Measurements from ENCODE around the gene GSN. TPM values are rescaled to one million over a fixed set of nuclear protein-coding genes. Genes with fewer than 3 reads are reported as not detected.
"Not testable (repeated sequence)": the region's sequence is repeated elsewhere in the genome, so short reads cannot be mapped to it uniquely, and the experiment has no call there.

Gene GSN
- total RNA-seq, 1 donor from 2014 or later = 342 TPM

GRCh38 chr9:121285835-121286687 lies 18.1 kb downstream of the GSN start:
- H3K4me3 ChIP-seq (ENCODE audit: low read length in 3 of 3) = peak overlapping the region; percentile 65 to 75 (median 70)
- H3K9ac ChIP-seq (ENCODE audit: low read depth in 1 of 3, low read length in 3 of 3) = peak overlapping the region; percentile 84 to 90 (median 88)
- H3K27me3 ChIP-seq (ENCODE audit: control insufficient read depth in 3 of 3, insufficient read depth in 3 of 3, low read length in 3 of 3) = no peaks in the 10 kb centered on the region
- no peaks in the 10 kb centered on the region for H3K9me3 ChIP-seq (ENCODE audit: control insufficient read depth in 3 of 3, low read length in 3 of 3)
- peak overlapping the region; percentile 98 for H3K27ac ChIP-seq (ENCODE audit: low read depth, low read length)
- H3K36me3 ChIP-seq (ENCODE audit: control insufficient read depth in 3 of 3, insufficient read depth in 3 of 3, low read length in 3 of 3) = peaks cover 0 to 6% (median 2%) of the 10 kb centered on the region in 3 donors
- H3K4me1 ChIP-seq (ENCODE audit: control insufficient read depth in 3 of 3, insufficient read depth in 3 of 3, low read length in 3 of 3) = peaks cover 83 to 90% (median 88%) of the 10 kb centered on the region in 3 donors

GRCh38 chr9:121286688-121286972 lies 18.7 kb downstream of the GSN start:
- peaks cover 0 to 6% (median 2%) of the 10 kb centered on the region in 3 donors for H3K36me3 ChIP-seq (ENCODE audit: control insufficient read depth in 3 of 3, insufficient read depth in 3 of 3, low read length in 3 of 3)
- no peaks in the 10 kb centered on the region for H3K27me3 ChIP-seq (ENCODE audit: control insufficient read depth in 3 of 3, insufficient read depth in 3 of 3, low read length in 3 of 3)
- no peaks in the 10 kb centered on the region for H3K9me3 ChIP-seq (ENCODE audit: control insufficient read depth in 3 of 3, low read length in 3 of 3)
- peak overlapping the region; percentile 98 for H3K27ac ChIP-seq (ENCODE audit: low read depth, low read length)
- peaks cover 77 to 84% (median 82%) of the 10 kb centered on the region in 3 donors for H3K4me1 ChIP-seq (ENCODE audit: control insufficient read depth in 3 of 3, insufficient read depth in 3 of 3, low read length in 3 of 3)
- peak overlapping the region; percentile 84 to 90 (median 88) for H3K9ac ChIP-seq (ENCODE audit: low read depth in 1 of 3, low read length in 3 of 3)
- peak overlapping the region; percentile 65 to 75 (median 70) for H3K4me3 ChIP-seq (ENCODE audit: low read length in 3 of 3)

DNA sequence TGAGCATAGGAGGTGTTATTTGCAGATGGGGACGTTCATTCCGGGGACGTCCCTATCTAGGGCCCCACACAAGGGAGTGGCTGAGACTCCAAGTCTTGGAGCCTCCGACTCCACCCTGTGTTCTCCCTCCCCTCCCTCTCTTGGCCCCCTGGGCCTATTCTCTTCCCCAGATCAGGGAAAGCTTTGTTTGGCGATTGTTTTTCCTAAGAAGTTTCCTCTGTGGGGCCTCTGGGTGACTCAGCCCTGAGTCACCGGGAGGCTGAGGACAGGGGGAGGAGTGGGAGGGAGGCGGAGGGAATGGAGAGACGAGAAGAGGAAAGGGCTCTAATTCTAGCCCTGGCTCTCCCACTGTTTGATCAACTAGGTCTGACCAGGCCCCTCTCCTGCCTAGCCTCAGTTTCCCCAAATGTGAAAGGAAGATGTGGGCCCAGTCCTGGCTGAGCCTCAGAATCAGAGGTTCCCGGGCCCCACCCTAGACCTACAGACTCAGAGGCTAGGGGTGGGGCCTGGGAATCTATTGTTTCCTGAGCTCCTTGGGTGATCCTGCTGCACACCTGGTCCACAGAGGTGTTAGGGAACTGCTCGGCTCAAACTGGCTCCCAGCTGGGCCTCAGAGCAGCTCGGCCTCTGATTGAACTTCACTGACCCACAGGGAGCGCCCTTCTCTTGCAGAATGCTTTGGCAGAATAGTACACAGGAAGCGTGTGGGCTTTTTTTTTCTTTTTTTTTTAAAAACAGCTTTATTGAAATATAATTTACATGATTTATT lies 19.2 kb downstream of the GSN start:
- Histone ChIP-seq H3K4me1 (ENCODE audit: control insufficient read depth in 3 of 3, insufficient read depth in 3 of 3, low read length in 3 of 3) (peaks cover 72 to 81% (median 80%) of the 10 kb centered on the region in 3 donors), H3K36me3 (ENCODE audit: control insufficient read depth in 3 of 3, insufficient read depth in 3 of 3, low read length in 3 of 3) (peaks cover 0 to 6% (median 2%) of the 10 kb centered on the region in 3 donors), H3K9ac (ENCODE audit: low read depth in 1 of 3, low read length in 3 of 3) (peak overlapping the region; percentile 84 to 90 (median 88)), H3K9me3 (ENCODE audit: control insufficient read depth in 3 of 3, low read length in 3 of 3) (no peaks in the 10 kb centered on the region), H3K27ac (ENCODE audit: low read depth, low read length) (peak overlapping the region; percentile 98), H3K27me3 (ENCODE audit: control insufficient read depth in 3 of 3, insufficient read depth in 3 of 3, low read length in 3 of 3) (no peaks in the 10 kb centered on the region), H3K4me3 (ENCODE audit: low read length in 3 of 3) (peak overlapping the region; percentile 65 to 75 (median 70))

- Histone ChIP-seq H3K27me3 (ENCODE audit: control insufficient read depth in 3 of 3, insufficient read depth in 3 of 3, low read length in 3 of 3) (no peaks in the 10 kb centered on the region), H3K27ac (ENCODE audit: low read depth, low read length) (peak overlapping the region; percentile 98), H3K4me1 (ENCODE audit: control insufficient read depth in 3 of 3, insufficient read depth in 3 of 3, low read length in 3 of 3) (peaks cover 75 to 78% (median 77%) of the 10 kb centered on the region in 3 donors), H3K36me3 (ENCODE audit: control insufficient read depth in 3 of 3, insufficient read depth in 3 of 3, low read length in 3 of 3) (peaks cover 2 to 6% (median 2%) of the 10 kb centered on the region in 3 donors), H3K4me3 (ENCODE audit: low read length in 3 of 3) (peak overlapping the region; percentile 4 to 57 (median 45)), H3K9ac (ENCODE audit: low read depth in 1 of 3, low read length in 3 of 3) (peak overlapping the region; percentile 9 to 66 (median 45)), H3K9me3 (ENCODE audit: control insufficient read depth in 3 of 3, low read length in 3 of 3) (no peaks in the 10 kb centered on the region)
Measured at GRCh38 chr9:121288673-121289025, 20.7 kb downstream of the GSN start.

GRCh38 chr9:121289026-121289771 lies 21.2 kb downstream of the GSN start:
- Histone ChIP-seq H3K9me3 (ENCODE audit: control insufficient read depth in 3 of 3, low read length in 3 of 3) (no peaks in the 10 kb centered on the region), H3K36me3 (ENCODE audit: control insufficient read depth in 3 of 3, insufficient read depth in 3 of 3, low read length in 3 of 3) (peaks cover 2 to 6% (median 2%) of the 10 kb centered on the region in 3 donors), H3K27ac (ENCODE audit: low read depth, low read length) (peak overlapping the region; percentile 98), H3K9ac (ENCODE audit: low read depth in 1 of 3, low read length in 3 of 3) (peak overlapping the region; percentile 45 to 66 (median 46)), H3K4me1 (ENCODE audit: control insufficient read depth in 3 of 3, insufficient read depth in 3 of 3, low read length in 3 of 3) (peaks cover 76 to 78% (median 77%) of the 10 kb centered on the region in 3 donors), H3K27me3 (ENCODE audit: control insufficient read depth in 3 of 3, insufficient read depth in 3 of 3, low read length in 3 of 3) (no peaks in the 10 kb centered on the region), H3K4me3 (ENCODE audit: low read length in 3 of 3) (peak overlapping the region; percentile 36 to 57 (median 45))

DNA sequence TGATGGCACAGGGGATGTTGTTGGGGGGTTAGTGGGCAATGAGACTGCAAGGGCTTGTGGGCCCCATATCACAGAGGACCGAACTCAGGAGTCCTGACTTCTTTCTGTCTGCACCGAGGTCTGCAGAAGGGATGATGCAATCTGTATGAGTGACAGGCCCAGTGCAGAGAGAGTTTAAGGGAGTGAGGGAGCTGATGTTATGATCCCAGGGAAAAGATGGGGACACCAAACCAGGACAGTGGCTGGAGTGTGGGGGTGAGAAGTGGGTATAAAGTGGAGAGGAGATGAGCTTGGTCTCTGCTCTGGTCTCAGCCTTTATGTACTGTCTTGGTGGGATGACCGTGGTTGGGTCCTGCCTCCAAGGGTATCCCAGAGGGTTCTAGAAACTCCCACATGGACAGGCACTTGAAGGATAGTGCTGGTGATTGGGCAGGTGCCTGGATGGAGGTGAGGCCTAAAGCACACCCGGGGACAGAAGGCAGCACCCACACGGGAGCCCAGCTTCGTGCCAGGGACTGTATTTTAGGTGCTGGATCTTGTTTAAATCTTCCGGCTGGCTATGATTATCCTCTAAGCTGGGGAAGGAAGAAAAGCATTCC lies 21.9 kb downstream of the GSN start:
- Histone ChIP-seq H3K27ac (ENCODE audit: low read depth, low read length) (peak overlapping the region; percentile 98), H3K27me3 (ENCODE audit: control insufficient read depth in 3 of 3, insufficient read depth in 3 of 3, low read length in 3 of 3) (no peaks in the 10 kb centered on the region), H3K9ac (ENCODE audit: low read depth in 1 of 3, low read length in 3 of 3) (peak overlapping the region in 2 of 3 donors; percentile 38 to 66), H3K4me3 (ENCODE audit: low read length in 3 of 3) (peak overlapping the region in 1 of 3 donors; percentile 36), H3K9me3 (ENCODE audit: control insufficient read depth in 3 of 3, low read length in 3 of 3) (no peaks in the 10 kb centered on the region), H3K36me3 (ENCODE audit: control insufficient read depth in 3 of 3, insufficient read depth in 3 of 3, low read length in 3 of 3) (peaks cover 2 to 6% (median 2%) of the 10 kb centered on the region in 3 donors), H3K4me1 (ENCODE audit: control insufficient read depth in 3 of 3, insufficient read depth in 3 of 3, low read length in 3 of 3) (peaks cover 76 to 78% (median 77%) of the 10 kb centered on the region in 3 donors)

- not testable (repeated sequence) for H3K9ac ChIP-seq (ENCODE audit: low read depth in 1 of 3, low read length in 3 of 3); H3K36me3 ChIP-seq (ENCODE audit: control insufficient read depth in 3 of 3, insufficient read depth in 3 of 3, low read length in 3 of 3); H3K27ac ChIP-seq (ENCODE audit: low read depth, low read length); H3K27me3 ChIP-seq (ENCODE audit: control insufficient read depth in 3 of 3, insufficient read depth in 3 of 3, low read length in 3 of 3); H3K4me3 ChIP-seq (ENCODE audit: low read length in 3 of 3); H3K9me3 ChIP-seq (ENCODE audit: control insufficient read depth in 3 of 3, low read length in 3 of 3)
- peaks cover 76 to 78% (median 77%) of the 10 kb centered on the region in 3 donors for H3K4me1 ChIP-seq (ENCODE audit: control insufficient read depth in 3 of 3, insufficient read depth in 3 of 3, low read length in 3 of 3)
Measured at GRCh38 chr9:121291536-121291935, 23.6 kb downstream of the GSN start.

GRCh38 chr9:121292051-121292450 lies 24.1 kb downstream of the GSN start:
- Histone ChIP-seq H3K9ac (ENCODE audit: low read depth in 1 of 3, low read length in 3 of 3) (peak overlapping the region in 1 of 3 donors; percentile 40), H3K36me3 (ENCODE audit: control insufficient read depth in 3 of 3, insufficient read depth in 3 of 3, low read length in 3 of 3) (peaks cover 0 to 6% (median 2%) of the 10 kb centered on the region in 3 donors), H3K9me3 (ENCODE audit: control insufficient read depth in 3 of 3, low read length in 3 of 3) (no peaks in the 10 kb centered on the region), H3K27me3 (ENCODE audit: control insufficient read depth in 3 of 3, insufficient read depth in 3 of 3, low read length in 3 of 3) (no peaks in the 10 kb centered on the region), H3K27ac (ENCODE audit: low read depth, low read length) (no peak overlapping the region), H3K4me3 (ENCODE audit: low read length in 3 of 3) (no peak overlapping the region), H3K4me1 (ENCODE audit: control insufficient read depth in 3 of 3, insufficient read depth in 3 of 3, low read length in 3 of 3) (peaks cover 74 to 76% (median 76%) of the 10 kb centered on the region in 3 donors)

GRCh38 chr9:121292801-121293241 lies 24.9 kb downstream of the GSN start:
- H3K27ac ChIP-seq (ENCODE audit: low read depth, low read length) = peak overlapping the region; percentile 14
- H3K4me3 ChIP-seq (ENCODE audit: low read length in 3 of 3) = no peak overlapping the region
- H3K27me3 ChIP-seq (ENCODE audit: control insufficient read depth in 3 of 3, insufficient read depth in 3 of 3, low read length in 3 of 3) = no peaks in the 10 kb centered on the region
- H3K9me3 ChIP-seq (ENCODE audit: control insufficient read depth in 3 of 3, low read length in 3 of 3) = no peaks in the 10 kb centered on the region
- no peak overlapping the region for H3K9ac ChIP-seq (ENCODE audit: low read depth in 1 of 3, low read length in 3 of 3)
- peaks cover 0 to 6% (median 2%) of the 10 kb centered on the region in 3 donors for H3K36me3 ChIP-seq (ENCODE audit: control insufficient read depth in 3 of 3, insufficient read depth in 3 of 3, low read length in 3 of 3)
- H3K4me1 ChIP-seq (ENCODE audit: control insufficient read depth in 3 of 3, insufficient read depth in 3 of 3, low read length in 3 of 3) = peaks cover 68 to 74% (median 72%) of the 10 kb centered on the region in 3 donors

All from skeletal muscle tissue (tissue), 4 donors.